C1 segment of cervical spinal cord (tissue), 14 donors: ENCODE data around the gene DGKD.

Experiments used
- DNase-seq, 14 donors: peaks; one replicate each; lab custom pipeline; 2025; lab: John Stamatoyannopoulos, UW

DGKD gene

GRCh38 chr2:233474308-233475160, 120.2 kb downstream of the DGKD start:
- DNase-seq: no peak

- no peak for DNase-seq
These were observed 121.7 kb downstream of the DGKD start for GRCh38 chr2:233476063-233476410.

DNA sequence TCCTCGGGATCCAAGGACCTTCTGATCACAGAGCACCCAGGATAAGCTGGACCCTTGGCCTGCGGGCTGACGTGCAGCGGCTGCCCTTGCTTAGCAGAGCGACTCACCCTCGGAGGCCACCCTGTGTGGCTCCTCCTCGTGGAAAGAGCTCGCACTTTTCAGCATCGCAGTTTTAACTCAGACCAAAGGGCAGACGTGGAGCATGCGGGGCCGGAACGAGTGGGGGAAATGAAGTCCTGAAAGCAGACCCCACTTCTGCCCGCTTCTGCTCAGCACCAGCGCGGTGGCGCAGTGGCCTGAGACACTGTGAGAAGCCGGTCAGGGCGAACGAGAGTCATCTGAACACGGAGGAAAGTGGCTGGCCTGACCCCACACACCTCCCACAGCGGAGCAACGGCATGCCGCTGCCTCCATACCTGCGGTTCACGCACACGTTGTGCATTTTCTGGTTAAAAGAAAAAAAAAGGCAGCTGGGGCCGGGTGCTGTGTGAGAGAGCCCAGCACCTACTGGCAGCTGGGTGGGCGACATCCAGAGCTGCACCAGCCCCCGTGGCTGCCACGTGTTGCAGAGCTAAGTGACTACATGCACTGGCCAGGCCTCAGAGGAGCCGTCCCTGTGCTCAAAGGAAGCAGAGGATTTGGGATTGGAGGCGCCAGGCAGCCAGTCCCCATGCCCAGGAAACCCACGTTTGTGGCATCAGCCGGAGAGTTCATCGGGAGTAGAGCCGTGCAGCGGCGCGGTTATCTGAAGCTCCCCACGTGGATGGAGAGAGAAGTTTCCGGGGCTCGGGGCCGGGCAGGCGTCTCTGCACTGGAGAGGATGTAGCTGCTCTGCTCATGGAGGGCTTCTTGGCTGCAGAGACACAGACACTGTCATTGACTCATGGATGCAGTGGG, 122.6 kb downstream of the DGKD start:
- DNase-seq: no peak

DNA sequence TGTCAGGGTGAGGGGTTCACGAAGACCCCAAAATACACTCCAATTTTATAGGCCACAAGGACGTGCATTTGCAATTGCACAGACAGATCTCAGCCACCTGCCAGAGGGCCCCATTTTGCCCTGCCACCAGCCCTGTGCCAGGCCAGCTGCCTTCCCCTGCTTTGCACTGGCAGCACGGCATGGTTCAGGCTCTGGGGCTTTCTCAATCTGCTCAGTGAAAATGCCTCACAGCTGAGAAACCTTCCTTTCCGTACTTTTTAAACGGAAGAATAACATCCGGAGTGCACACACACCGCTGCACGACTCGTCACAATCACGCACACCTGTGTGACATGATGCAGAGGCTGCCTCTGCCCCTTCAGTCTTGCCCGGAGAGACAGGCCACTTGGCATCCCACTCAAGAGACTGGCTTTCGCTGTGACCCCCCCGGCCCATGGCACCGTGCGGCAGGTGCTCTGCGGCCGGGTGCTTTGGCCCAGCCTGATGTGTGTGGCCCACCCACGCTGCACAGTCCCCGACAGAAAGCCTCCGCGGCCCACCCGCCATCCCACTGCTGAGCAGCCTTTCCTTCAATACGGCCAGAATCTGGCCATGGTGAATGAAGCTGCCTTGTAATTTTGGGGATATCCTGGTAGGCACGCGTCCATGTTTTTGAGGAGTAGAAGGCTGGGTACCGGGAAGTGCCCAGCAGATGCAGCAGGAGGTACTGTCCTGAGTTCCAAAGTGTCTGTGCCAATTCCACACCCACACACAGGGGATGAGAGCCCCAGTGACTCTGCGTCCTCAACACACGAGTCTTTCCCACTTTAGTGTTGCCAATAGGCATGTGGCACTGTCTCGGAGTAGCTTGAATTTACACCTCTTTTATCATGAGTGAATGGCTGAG, 123.5 kb downstream of the DGKD start:
- DNase-seq: no peak

DNA sequence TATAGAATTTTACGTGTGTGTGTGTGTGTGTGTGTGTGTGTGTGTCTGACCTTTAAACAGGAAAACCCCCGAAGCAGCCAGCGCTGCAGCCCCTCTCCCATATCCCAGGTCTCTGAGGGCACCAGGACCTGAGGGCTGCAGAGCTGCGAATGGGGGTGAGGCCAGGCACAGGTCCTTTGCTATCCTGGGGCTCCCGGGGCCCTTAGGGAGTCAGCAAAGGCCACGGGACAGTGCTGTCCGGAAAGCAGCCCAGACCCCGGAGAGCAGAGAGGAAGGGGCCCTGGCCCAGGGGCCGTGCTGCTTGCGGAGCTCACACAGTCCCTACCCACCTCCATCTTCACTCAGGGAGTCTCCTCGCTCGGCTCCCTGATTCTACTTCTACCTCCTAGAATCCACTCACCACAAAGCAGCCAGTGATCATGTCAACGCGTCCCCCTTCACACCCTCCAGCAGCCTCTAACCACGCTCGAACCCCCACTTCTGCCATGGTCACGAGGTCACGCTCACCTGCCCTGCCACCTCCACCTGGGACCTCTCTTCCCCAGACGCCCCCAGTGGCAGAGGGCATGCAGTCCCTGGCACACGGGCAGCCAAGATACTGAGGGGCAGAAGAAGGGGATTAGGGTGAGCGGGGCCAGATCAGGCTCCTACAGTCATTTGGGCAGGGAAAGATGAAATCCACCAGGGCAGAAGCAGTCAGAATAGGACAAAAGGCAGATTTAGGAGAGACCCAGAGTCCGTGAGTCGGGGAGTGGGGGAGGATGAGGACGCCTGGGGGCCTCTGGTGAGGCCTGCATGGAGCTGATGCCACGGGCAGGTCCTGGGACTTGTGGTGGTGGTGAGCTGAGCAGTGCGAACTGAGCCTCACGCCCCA, 125.6 kb downstream of the DGKD start:
- no peak for DNase-seq

GRCh38 chr2:233480490-233481202, 126.4 kb downstream of the DGKD start:
- DNase-seq: peak in 1 of 14 donors; percentile 77

DNA sequence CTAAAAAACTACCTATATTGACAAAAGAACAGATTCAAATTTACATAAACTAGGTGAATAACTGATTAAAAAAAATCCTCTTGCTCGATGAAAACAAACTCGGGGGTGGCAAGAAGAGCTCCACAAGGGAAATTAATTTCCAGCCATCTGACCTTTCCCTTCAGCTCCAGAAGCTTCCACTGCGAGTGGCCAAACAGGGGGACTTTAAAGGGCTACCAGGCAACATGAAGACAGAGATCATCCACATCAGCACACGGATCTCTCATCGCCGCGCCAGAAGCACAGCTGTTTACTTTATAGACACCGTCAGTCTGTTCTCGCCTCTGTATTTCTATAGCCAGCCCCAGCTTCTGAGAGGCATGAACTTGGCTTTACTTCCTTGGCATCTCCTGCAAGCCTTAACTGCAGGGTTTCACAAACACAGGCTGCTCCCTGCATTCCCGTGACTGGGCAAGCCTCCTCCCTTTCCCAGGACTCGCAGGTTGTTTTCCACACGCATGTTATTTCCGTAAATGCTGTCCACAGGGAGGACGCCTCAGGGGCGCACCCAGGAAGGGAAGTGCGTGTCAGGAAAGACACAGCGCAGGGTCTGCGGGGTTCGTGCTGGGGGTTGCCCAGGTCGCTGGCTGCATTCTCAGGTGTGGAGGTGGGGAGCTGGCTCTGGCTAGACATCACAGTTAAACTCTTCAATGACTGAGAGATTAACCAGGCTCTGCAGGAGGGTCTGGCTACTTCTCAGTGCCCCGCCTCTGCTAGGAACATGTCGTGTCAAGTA, 127.3 kb downstream of the DGKD start:
- peak in 1 of 14 donors; percentile 65 for DNase-seq

GRCh38 chr2:233482616-233483015, 128.3 kb downstream of the DGKD start:
- DNase-seq: no peak

- DNase-seq: no peak
These were observed 131.4 kb downstream of the DGKD start for GRCh38 chr2:233485726-233486125.

GRCh38 chr2:233486357-233486756, 132.1 kb downstream of the DGKD start:
- DNase-seq: no peak

DNA sequence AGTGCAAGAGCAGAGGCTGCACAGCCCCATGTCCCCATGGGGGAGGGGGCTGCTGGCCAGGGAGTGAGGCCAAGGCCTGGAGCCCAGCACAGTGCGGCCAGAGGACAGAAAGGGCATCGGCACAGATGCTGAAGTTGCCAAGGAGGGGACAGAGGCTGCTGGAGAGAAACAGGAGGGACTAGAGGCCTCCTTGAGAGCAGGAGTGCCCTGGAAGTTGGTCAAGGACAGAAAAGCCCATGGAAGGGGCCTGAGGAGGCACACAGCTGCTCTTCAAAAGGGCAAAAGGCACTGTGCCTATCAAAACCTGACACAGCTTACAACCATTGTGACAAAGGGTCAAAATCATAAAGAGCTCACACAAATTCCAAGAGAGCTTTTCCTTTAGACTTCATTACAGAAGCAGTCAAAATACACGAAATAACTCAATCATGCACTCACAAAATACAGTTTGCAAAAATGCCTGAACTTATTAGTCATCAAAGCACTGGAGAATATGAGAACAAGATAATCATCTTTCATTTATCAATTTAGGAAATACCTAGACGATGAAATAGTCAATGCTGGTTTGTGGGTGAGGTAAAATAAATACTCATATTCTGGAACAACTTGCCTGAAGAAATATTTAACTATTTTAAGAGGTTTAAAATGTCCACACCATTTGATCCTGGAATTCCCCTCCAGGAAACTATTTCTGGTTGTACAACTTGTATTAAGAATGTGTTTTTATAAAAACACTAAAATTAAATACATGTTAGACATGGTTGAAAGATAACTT, 132.7 kb downstream of the DGKD start:
- DNase-seq: no peak

DNA sequence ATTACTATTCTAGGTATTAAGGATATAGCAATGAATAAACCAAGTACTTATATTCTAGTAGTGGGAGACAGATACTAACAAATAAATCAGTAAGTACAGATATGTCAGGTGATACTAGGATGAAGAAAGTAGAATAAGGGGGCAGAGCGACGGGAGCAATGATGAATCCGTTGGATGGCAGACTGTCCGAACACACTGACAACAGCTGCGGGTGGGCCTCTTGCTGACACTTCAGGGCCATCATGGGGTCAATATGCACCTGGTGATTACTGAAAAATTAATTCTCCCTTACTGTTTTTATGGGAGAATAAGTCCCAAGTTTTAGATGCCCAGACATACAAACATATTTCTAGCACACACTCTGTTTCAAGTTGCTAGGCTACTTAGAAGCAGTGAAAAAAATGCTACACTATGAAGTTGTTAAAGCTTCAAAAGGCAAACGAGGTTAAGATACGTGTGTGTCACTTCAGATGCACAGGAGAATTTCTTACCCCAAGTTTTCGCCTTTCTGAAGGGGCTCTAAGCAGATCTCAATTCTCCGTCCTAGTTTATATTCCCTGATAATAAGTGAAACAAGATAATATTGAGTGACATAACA, 133.6 kb downstream of the DGKD start:
- no peak for DNase-seq

GRCh38 chr2:233489143-233489542, 134.8 kb downstream of the DGKD start:
- no peak for DNase-seq

GRCh38 chr2:233489666-233490065, 135.4 kb downstream of the DGKD start:
- peak in 1 of 14 donors; percentile 46 for DNase-seq

- no peak for DNase-seq
These were observed 136.5 kb downstream of the DGKD start for GRCh38 chr2:233490831-233491230.

GRCh38 chr2:233491326-233491725, 137.0 kb downstream of the DGKD start:
- DNase-seq: no peak

DNA sequence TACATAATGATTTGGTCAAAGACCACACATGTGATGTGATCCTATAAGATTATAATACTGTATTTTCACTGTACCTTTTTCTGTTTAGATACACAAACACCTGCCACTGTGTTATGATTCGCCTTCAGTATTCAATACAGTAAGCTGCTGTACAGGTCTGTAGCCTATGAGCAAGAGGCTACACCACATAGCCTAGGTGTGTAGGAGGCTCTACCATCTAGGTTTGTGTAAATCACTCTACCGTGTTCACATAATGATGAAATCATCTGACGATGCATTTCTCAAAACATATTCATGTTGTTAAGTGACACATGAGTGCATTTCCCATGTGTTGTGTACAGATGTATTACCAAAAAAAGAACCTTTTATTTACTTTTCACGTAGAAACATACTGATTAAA, 137.8 kb downstream of the DGKD start:
- no peak for DNase-seq

GRCh38 chr2:233492751-233493150, 138.5 kb downstream of the DGKD start:
- no peak for DNase-seq
